Measurements from ENCODE around the gene RFX1. TPM values are rescaled to one million over a fixed set of nuclear protein-coding genes. Genes with fewer than 3 reads are reported as not detected.
A peak's percentile ranks its signal among the peaks of the same experiment; 100 is the strongest.

RFX1 gene
- total RNA-seq, 1 donor from 2014 or later, result 21.2 TPM

DNA sequence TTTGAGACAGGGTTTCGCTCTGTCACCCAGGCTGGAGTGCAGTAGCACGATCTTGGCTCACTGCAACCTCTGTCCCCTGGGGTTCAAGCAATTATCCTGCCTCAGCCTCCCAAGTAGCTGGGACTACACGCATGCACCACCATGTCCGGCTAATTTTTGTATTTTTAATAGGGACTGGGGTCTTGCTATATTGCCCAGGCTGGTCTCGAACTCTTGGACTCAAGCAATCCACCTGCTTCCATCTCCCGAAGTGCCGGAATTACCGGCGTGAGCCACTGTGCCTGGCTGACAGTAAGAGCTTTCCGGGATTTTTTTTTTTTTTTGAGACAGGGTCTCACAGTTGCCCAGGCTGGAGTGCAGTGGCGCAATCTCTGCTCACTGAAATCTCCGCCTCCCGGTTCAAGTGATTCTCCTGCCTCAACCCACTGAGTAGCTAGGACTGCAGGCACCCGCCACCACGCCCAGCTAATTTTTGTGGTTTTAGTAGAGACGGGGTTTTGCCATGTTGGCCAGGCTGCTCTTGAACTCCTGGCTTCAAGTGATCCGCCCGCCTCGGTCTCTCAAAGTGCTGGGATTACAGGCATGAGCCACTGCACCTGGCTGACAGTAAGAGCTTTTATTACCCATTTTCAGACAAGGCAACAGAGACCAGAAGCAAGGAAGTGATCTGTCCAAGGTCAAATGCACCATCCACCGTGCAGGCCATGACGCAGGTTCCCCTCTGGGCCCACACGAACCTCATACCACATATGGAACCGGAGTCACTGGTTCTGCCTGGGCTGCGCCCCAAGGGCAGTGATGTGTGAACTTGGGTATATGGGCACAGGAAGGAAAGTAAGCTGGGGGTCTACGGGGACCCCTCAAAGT, 21.0 kb downstream of the RFX1 start:
- no peaks in the 10 kb centered on the region for H3K27me3 Mint-ChIP-seq (ENCODE audit: low read depth)

DNA sequence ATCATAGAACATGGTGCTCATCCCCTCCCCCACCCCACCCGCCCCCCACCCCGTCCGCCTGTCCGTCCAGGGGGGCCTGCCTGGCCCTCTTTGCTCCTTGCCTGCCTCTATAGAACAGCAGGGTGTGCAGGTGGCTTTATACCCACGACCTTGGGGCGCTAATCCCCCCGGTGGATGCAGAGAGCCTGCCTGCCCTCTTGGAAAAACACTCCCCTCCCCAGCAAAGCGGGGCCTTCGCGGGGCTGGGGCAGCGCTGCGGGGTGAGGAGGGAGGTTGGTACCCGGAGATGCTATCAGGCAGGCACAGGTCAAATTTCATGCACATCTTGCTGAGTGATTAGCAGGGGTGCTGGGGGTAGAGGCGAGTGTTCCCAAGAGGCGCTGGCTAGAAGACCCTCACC, 21.9 kb downstream of the RFX1 start:
- no peak overlapping the region for H3K4me3 Mint-ChIP-seq
- no peak overlapping the region for H3K27ac Mint-ChIP-seq
- H3K27me3 Mint-ChIP-seq (ENCODE audit: low read depth), result no peaks in the 10 kb centered on the region
- no peaks in the 10 kb centered on the region for H3K9me3 Mint-ChIP-seq
- peaks cover 22% of the 10 kb centered on the region for H3K4me1 Mint-ChIP-seq
- no peak for TF ChIP-seq CTCF (IDR thresholded peaks at IDR 0.05; ENCODE audit: unreplicated experiment)
- peaks cover 6% of the 10 kb centered on the region for H3K36me3 Mint-ChIP-seq
- no peak for DNase-seq (ENCODE audit: low spot score in 2 of 2, unreplicated experiment in 2 of 2)

More for the DNA sequence above, 21.0 kb downstream of the RFX1 start:
- Mint-ChIP-seq H3K4me3 (no peak overlapping the region), H3K27ac (peak overlapping the region; percentile 66), H3K36me3 (peaks cover 9% of the 10 kb centered on the region), H3K4me1 (peaks cover 15% of the 10 kb centered on the region), H3K9me3 (no peaks in the 10 kb centered on the region)
- no peak for TF ChIP-seq CTCF (IDR thresholded peaks at IDR 0.05; ENCODE audit: unreplicated experiment)
- no peak for DNase-seq (ENCODE audit: low spot score in 2 of 2, unreplicated experiment in 2 of 2)

DNA sequence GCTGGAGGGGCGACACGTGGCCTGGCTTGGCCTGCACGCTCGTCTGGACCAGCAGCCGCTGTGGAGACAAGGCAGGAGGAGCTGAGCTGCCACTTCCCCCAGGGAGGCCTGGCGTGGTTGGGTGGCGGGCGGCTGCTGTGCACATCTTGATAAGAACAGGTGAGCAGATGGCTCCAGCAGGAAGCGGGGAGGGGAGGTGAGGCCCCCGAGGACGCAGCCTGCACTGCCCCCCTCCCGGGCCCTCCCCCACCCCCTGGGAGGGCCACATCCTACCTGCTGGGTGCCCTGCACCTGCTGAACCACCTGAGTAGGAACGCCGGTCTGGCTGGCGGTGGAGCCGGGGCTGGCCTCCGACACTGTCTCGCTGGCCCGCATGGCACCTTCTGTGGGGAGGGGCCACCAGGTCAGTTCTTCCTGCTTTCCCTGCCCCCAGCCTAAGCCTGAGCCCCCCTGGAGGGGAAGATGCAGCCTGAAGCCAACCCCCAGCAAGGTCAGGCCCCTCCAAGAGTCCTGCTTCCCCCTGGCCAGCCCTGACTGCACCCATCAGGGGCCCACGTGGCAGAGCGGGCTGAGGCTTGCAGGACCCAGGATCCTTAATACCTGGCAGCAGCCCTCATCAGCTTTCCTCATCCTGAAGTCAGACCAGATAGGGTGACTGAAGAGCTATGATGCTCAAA, 22.8 kb downstream of the RFX1 start:
- DNase-seq (ENCODE audit: low spot score in 2 of 2, unreplicated experiment in 2 of 2), result no peak
- Mint-ChIP-seq H3K4me3 (no peak overlapping the region), H3K36me3 (peaks cover 2% of the 10 kb centered on the region), H3K4me1 (peaks cover 24% of the 10 kb centered on the region), H3K27me3 (ENCODE audit: low read depth) (no peaks in the 10 kb centered on the region), H3K9me3 (no peaks in the 10 kb centered on the region), H3K27ac (no peak overlapping the region)
- TF ChIP-seq CTCF (IDR thresholded peaks at IDR 0.05; ENCODE audit: unreplicated experiment), result no peak

- Mint-ChIP-seq H3K27ac (no peak overlapping the region), H3K4me1 (peaks cover 28% of the 10 kb centered on the region)
- DNase-seq (ENCODE audit: low spot score in 2 of 2, unreplicated experiment in 2 of 2), result no peak
These were observed 23.3 kb downstream of the RFX1 start for GRCh38 chr19:13982773-13983172.

DNA sequence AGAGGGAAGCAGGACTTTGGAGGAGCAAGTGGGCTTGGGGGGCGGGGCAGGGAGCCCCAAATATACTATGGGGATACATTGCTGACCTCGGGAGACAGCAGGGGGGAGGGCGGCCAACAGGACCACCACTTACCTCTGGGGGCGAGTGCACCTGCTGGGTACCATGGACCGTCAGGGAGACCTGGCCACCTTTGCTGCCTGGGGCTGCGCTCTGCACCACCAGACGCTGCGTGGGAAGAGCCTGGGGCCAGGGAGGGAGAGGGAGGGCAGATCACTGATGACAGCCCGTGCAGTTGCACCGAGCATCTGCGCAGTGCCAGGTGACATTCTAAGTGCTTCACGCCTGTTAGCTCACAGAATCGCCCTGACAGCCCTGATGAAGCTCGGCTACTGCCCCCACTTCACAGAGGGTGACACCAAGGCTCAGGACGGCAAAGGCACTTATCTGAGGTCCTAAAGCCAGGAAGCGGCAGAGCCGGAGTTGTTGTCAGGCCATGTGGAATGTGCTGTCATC, 24.1 kb downstream of the RFX1 start:
- no peak overlapping the region for H3K4me3 Mint-ChIP-seq
- no peaks in the 10 kb centered on the region for H3K27me3 Mint-ChIP-seq (ENCODE audit: low read depth)
- H3K4me1 Mint-ChIP-seq, result peaks cover 24% of the 10 kb centered on the region
- no peak overlapping the region for H3K27ac Mint-ChIP-seq
- H3K9me3 Mint-ChIP-seq, result no peaks in the 10 kb centered on the region
- DNase-seq (ENCODE audit: low spot score in 2 of 2, unreplicated experiment in 2 of 2), result no peak
- no peak for TF ChIP-seq CTCF (IDR thresholded peaks at IDR 0.05; ENCODE audit: unreplicated experiment)
- peaks cover 2% of the 10 kb centered on the region for H3K36me3 Mint-ChIP-seq

More at GRCh38 chr19:13982773-13983172, 23.3 kb downstream of the RFX1 start:
- TF ChIP-seq CTCF (IDR thresholded peaks at IDR 0.05; ENCODE audit: unreplicated experiment), result no peak
- no peak overlapping the region for H3K4me3 Mint-ChIP-seq
- no peaks in the 10 kb centered on the region for H3K9me3 Mint-ChIP-seq
- no peaks in the 10 kb centered on the region for H3K27me3 Mint-ChIP-seq (ENCODE audit: low read depth)
- peaks cover 2% of the 10 kb centered on the region for H3K36me3 Mint-ChIP-seq

Data from mesothelial cell of epicardium (in vitro differentiated cells).